HG03103 (cell line): ENCODE results near the gene TMEM255A.

ENCODE experiments used
- ATAC-seq: cut with Tn5 transposase; IDR thresholded peaks from one replicate; pipeline ENCODE4 v1.9.1; 2021; ENCODE audit warnings: low read depth; ENCODE audit not compliant: unreplicated experiment

TMEM255A gene

GRCh38 chrX:120213438-120214265 lies 97.6 kb downstream of the TMEM255A start:
- ATAC-seq, result no peak
